GM19328 (cell line): ENCODE data around the gene DSG1.
"Not testable (repeated sequence)": the region's sequence is repeated elsewhere in the genome, so short reads cannot be mapped to it uniquely, and the experiment has no call there.

Experiments used
- ATAC-seq: cut with Tn5 transposase; IDR thresholded peaks from one replicate; pipeline ENCODE4 v1.9.1; 2021; ENCODE audit warnings: mild to moderate bottlenecking, moderate library complexity; ENCODE audit not compliant: unreplicated experiment

DSG1 gene

GRCh38 chr18:31317860-31318259, at the start of gene DSG1:
Gene DSG1, plus strand, starts transcription at chr18:31318160. Its CDS starts 141 bp downstream, at chr18:31318301.
- no peak for ATAC-seq

DNA sequence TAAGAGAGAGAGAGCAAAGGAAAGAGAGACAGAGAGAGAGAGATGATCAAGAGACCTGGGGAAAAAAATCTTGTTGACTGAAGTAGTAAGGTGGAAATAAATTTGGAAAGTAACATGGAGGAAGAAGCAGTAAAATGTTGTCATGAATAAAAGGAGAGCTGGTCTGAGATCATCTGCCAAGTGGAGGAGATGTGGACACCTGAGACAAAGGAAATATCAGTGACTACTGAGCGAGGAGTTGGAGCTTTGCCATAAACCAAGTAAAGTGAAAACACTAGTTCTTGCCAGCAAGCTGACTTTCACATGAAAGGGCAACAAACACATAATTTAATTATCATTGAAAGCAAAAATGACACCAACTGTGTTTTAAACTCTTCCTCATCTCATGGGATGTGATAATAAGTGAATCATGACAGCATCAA, 49.0 kb upstream of the DSG1 start:
- no peak for ATAC-seq

GRCh38 chr18:31269566-31269965, 48.4 kb upstream of the DSG1 start:
- ATAC-seq = no peak

DNA sequence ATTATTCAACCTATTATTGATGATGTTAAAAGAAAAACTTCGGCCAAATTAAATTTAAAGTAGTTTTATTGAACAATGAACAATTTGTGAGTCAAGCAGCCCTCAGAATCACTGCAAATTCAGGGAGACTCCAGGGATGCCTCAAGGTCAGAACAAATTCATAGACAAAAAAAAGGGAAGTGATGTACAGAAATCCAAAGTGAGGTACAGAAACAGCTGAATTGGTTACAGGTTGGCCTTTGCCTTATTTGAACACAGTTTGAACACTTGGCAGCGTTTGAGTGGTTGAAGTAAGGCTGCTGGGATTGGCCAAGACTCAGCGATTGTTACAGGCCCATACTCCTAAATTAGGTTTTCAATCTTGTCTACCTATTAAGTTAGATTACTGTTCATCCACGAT, 47.4 kb upstream of the DSG1 start:
- ATAC-seq = no peak

GRCh38 chr18:31273812-31274527, 44.0 kb upstream of the DSG1 start:
- ATAC-seq = no peak

GRCh38 chr18:31274931-31275330, 43.0 kb upstream of the DSG1 start:
- ATAC-seq = no peak

- ATAC-seq = no peak
These were observed 42.1 kb upstream of the DSG1 start for GRCh38 chr18:31275722-31276463.

- ATAC-seq = no peak
These were observed 39.3 kb upstream of the DSG1 start for GRCh38 chr18:31278609-31279071.

- ATAC-seq = no peak
These were observed 37.5 kb upstream of the DSG1 start for GRCh38 chr18:31280502-31280901.

DNA sequence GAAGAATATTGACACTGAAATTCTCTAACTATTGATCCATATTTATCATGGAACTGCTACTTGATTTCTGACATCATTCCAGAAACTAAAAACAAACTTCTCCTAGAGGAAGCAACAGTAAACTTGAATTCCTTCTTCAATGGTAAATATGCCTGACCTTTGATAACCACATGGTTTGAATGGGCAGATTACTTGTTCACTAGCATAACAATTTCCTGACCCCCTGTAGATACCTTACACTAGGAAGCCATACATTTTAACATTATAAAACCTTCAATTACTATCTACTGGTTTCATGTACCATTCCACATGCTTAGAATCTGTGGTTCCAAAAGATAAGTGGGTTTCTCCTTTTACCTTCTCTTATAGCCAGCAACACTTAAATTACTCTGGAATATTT, 36.5 kb upstream of the DSG1 start:
- ATAC-seq = no peak

DNA sequence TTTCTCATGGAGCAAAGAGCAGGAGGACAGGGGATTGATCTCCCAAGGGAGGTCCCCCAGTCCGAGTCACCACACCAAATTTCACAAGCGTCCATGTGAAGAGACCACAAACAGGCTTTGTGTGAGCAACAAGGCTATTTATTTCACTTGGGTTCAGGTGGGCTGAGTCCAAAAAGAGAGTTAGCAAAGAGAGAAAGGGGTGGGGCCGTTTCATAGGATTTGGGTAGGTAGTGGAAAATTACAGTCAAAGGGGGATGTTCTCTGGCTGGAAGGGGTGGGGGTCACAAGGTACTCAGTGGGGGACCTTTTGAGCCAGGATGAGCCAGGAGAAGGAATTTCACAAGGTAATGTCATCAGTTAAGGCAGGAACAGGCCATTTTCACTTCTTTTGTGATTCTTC, 28.5 kb upstream of the DSG1 start:
- ATAC-seq = not testable (repeated sequence)

DNA sequence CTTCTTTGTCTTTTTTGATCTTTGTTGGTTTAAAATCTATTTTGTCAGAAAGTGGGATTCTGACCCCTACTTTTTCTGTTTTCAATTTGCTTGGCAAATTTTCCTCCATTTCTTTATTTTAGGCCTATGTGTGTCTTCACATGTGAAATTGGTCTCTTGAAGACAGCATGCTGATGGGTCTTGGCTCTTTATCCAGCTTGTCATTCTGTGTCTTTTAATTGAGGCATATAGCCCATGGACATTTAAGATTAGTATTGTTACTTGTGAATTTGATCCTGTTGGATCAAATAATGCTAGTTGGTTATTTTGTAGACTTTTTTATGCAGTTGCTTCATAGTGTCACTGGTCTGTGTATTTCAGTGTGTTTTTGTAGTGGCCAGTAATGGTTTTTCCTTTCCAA, 26.3 kb upstream of the DSG1 start:
- ATAC-seq = no peak

DNA sequence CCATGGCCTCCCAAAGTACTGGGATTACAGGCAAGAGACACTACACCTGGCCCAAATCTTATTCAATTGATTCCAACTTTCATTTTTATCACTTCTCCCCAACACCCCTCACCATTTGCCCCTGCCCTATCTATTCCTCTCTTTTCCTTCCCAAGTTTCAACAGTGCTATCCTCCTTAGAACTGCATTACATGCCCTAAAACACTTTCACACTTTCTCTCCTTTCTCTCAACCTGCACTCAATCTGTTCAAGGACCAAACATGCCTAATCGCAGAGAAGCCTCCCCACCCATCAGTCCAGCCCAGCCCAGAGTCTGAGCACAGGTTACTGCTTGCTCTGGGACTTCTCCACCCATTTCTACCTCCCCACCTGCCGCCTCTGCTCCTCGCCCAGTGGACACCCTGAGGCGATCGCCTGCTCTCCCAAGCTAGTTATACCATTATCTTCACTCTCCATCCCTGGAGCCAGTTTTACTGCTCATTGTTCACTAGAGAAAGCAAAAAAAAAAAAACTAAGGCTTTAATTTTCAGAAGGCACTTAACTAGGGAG, 23.7 kb upstream of the DSG1 start:
- no peak for ATAC-seq

- no peak for ATAC-seq
These were observed 20.7 kb upstream of the DSG1 start for GRCh38 chr18:31297248-31297647.

DNA sequence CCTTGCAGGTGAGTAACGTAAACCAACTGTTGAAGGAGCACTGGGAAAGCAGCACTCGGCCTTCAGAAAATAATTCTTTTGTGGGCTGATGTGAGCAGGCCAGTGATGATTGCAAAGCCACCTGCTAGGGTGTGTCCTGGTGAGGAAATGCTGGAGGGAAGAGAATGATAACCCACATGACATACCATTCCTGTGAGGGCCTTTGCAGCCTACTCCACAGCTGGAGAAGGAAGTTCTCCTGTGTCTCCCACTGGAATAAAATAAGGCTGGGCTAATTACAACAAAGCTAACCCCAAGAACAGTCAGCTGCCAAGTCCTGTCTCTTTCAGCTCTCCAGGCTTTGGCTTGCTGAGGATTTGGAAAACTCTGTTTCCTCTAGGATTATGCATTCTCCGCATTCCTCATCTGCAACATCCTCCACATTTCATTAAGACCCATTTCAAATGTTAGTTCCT, 16.7 kb upstream of the DSG1 start:
- no peak for ATAC-seq

GRCh38 chr18:31302991-31303390, 15.0 kb upstream of the DSG1 start:
- no peak for ATAC-seq

- no peak for ATAC-seq
These were observed 14.2 kb upstream of the DSG1 start for GRCh38 chr18:31303771-31304170.

DNA sequence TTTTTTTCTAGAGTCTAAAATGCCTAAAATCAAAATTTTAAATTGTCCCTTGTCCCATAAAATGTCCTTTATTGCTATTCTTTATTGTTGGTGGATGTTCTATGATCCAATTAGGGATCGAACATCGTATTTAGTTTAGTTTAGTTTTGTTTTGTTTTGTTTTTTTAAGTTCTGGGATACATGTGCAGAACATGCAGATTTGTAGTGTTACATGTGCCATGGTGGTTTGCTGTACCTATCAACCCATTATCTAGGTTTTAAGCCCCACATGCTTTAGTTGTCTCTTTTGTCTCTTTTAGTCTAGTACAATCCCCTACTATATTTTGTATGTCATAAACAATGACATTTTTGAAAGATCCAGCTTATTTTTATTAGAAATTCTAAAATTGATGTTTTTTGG, 8.8 kb upstream of the DSG1 start:
- ATAC-seq = no peak

DNA sequence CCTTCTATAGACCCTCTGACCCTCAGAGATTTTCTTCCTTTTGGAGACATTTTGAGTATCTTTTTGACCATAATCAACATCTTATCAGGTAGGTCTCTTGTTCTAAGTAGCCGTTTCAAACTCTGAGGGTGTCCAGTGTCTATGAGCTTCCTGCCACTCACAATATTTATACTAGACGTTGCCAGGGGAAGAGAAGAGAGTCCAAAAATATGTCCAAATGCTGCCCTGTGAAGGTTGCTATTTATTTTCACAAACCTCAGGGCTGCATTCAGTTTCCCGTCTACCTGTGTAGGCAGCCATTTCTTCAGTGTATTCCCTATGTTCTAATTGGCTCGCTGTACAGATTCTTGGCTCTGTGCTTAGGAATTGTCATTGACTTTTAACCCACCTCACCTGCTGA, 986 bp upstream of the DSG1 start:
- no peak for ATAC-seq

DNA sequence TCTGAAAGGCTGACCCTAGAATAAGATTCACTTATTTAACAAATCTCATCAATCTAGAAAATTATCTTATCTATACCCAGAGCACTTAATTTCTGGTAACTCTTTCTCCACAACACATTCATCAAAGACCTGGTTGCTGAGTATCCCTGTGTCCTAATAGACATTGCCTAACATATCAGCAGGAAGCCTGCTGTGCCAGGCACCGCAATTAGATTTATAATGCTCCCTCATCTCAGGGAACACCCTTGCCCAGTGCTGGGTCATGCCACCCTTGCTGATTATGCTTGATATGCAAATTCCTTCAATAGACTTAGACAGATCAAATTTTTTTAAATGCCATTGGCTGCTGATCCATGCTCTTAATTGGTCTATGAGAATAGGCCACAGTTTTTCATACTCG, 3.8 kb downstream of the DSG1 start:
- no peak for ATAC-seq

DNA sequence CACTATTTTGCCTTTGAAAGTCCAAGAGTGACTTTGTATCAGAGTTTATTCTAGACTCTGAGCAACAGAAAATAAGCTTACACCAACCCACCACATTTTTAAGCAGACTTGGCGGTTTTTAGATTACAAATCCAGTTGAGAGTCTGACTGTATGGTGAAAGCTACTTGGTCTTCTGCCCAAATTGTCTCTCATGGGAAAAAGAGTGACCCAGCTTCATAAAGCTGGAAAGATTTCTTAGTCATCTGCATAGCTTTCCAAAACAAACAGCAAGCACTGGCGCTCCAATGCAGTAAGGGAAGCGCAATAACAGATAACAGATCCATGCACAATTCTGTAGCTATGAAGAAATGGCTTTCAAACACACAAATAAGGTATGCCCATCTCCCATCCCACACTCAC, 7.1 kb downstream of the DSG1 start:
- ATAC-seq = no peak
